Stomach (tissue), 4 donors: Measurements from ENCODE around the gene C1R.

ENCODE experiments used
- EP300 ChIP-seq: sonication (generic); formaldehyde crosslinking; IDR thresholded peaks from one replicate; pipeline ENCODE4 v1.6.1; 2017; ENCODE audit warnings: antibody characterized with exemption
- POLR2A ChIP-seq, 4 donors: fragments of 450-650 bp; IDR thresholded peaks; one replicate each; pipeline ENCODE4 v1.6.1; 2016; ENCODE audit warnings: antibody characterized with exemption in 4 of 4, control low read depth in 2 of 4, mild to moderate bottlenecking in 1 of 4, moderate library complexity in 1 of 4
- TF ChIP-seq, protein P1 (sequence below), 7 experiments: fragments of 450-650 bp in 4 of 7; fragments of 200-600 bp in 3 of 7; sonication (generic) in 3 of 7; IDR thresholded peaks; one replicate each; pipeline ENCODE4 v1.5.1; 2016 to 2019; ENCODE audit warnings: antibody characterized with exemption in 7 of 7, control low read depth in 2 of 7, mild to moderate bottlenecking in 1 of 7

DNA sequence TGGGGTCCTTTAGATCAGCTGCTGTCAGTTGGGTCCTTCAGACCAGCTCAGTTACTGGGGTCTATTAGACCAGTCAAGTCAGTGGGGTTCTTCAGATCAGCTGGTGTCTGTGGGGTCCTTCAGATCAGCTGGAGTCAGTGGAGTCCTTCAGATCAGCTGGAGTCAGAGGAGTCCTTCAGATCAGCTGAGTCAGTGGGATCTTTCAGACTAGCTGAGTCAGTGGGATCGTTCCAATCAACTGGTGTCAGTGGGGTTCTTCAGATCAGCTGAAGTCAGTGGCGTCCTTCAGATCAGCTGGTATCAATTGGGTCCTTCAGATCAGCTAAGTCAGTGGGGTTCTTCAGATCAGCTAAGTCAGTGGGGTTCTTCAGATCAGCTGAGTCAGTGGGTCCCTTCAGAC lies 59.3 kb downstream of the C1R start:
- TF ChIP-seq, protein P1, sequence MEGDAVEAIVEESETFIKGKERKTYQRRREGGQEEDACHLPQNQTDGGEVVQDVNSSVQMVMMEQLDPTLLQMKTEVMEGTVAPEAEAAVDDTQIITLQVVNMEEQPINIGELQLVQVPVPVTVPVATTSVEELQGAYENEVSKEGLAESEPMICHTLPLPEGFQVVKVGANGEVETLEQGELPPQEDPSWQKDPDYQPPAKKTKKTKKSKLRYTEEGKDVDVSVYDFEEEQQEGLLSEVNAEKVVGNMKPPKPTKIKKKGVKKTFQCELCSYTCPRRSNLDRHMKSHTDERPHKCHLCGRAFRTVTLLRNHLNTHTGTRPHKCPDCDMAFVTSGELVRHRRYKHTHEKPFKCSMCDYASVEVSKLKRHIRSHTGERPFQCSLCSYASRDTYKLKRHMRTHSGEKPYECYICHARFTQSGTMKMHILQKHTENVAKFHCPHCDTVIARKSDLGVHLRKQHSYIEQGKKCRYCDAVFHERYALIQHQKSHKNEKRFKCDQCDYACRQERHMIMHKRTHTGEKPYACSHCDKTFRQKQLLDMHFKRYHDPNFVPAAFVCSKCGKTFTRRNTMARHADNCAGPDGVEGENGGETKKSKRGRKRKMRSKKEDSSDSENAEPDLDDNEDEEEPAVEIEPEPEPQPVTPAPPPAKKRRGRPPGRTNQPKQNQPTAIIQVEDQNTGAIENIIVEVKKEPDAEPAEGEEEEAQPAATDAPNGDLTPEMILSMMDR (IDR thresholded peaks at IDR 0.05), result no peak
- TF ChIP-seq POLR2A (IDR thresholded peaks at IDR 0.05), result no peak
- TF ChIP-seq EP300, result no peak
